Stimulated activated CD4-positive, alpha-beta T cell treated with anti-CD3 and anti-CD28 coated beads, Interleukin-15, amount 100 ng/mL, for 24 hours (primary cell): ENCODE results near the gene URB1.
"Not testable (repeated sequence)": the region's sequence is repeated elsewhere in the genome, so short reads cannot be mapped to it uniquely, and the experiment has no call there.

ENCODE experiments used
- DNase-seq: peaks from one replicate; pipeline ENCODE4 v3.0.0-alpha.2; 2020

Gene URB1

GRCh38 chr21:32392880-32393676 lies at the start of gene URB1:
TSS of gene URB1 (minus strand) at chr21:32393012. CDS start at chr21:32392910, 102 bp downstream.
- peak; percentile 97 for DNase-seq

- DNase-seq, result no peak
These were observed 44.9 kb upstream of the URB1 start for GRCh38 chr21:32437729-32438128.

- DNase-seq, result not testable (repeated sequence)
These were observed 40.3 kb upstream of the URB1 start for GRCh38 chr21:32432982-32433660.

- no peak for DNase-seq
These were observed 35.3 kb upstream of the URB1 start for GRCh38 chr21:32427958-32428623.

- DNase-seq, result no peak
These were observed 33.8 kb upstream of the URB1 start for GRCh38 chr21:32426592-32427051.

- no peak for DNase-seq
These were observed 33.3 kb upstream of the URB1 start for GRCh38 chr21:32426066-32426465.

- DNase-seq, result no peak
These were observed 32.8 kb upstream of the URB1 start for GRCh38 chr21:32425628-32426027.

GRCh38 chr21:32424674-32425073 lies 31.9 kb upstream of the URB1 start:
- DNase-seq, result no peak

- DNase-seq, result no peak
These were observed 31.4 kb upstream of the URB1 start for GRCh38 chr21:32424191-32424535.

- no peak for DNase-seq
These were observed 30.7 kb upstream of the URB1 start for GRCh38 chr21:32423320-32424190.

- DNase-seq, result no peak
These were observed 29.3 kb upstream of the URB1 start for GRCh38 chr21:32422064-32422463.

- DNase-seq, result no peak
These were observed 25.3 kb upstream of the URB1 start for GRCh38 chr21:32418146-32418545.

GRCh38 chr21:32415451-32416398 lies 22.9 kb upstream of the URB1 start:
- no peak for DNase-seq

- DNase-seq, result no peak
These were observed 22.0 kb upstream of the URB1 start for GRCh38 chr21:32414579-32415358.

GRCh38 chr21:32413697-32414578 lies 21.1 kb upstream of the URB1 start:
- no peak for DNase-seq

- peak; percentile 34 for DNase-seq
These were observed 20.2 kb upstream of the URB1 start for GRCh38 chr21:32413015-32413504.

GRCh38 chr21:32412162-32413014 lies 19.6 kb upstream of the URB1 start, which contains the start of gene EVA1C:
TSS of gene EVA1C (plus strand) at chr21:32412706. CDS start at chr21:32412854, 148 bp downstream.
- DNase-seq, result peak; percentile 84
